ENCODE data around the gene PLSCR5. TPM values are rescaled to one million over a fixed set of nuclear protein-coding genes. Genes with fewer than 3 reads are reported as not detected.
A peak's percentile ranks its signal among the peaks of the same experiment; 100 is the strongest.

PLSCR5 gene
- polyA plus RNA-seq, 3 donors = not detected

DNA sequence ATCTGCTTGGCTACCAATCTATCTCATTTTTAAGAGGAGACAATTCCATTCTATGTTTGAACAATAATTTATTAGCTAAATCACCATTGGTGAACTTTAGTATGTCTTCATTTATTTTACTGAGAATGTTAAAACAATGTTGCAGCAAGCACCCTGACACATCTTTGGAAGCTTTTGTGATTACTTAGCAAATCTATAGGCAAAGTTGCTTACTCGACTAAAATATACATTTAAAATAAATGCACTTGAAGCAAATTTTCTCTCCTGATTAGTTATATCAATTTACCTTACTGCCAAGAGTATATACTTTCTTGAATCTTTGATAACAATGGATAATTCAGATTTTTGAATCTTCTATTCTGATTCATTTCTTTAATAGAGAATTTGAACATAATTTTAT lies 31.0 kb downstream of the PLSCR5 start:
- Histone ChIP-seq H3K9me3 (replicated peaks in 1 of 2; ENCODE audit: control insufficient read depth in 1 of 2, insufficient read depth in 1 of 2, low read length in 2 of 2) (no peaks in the 10 kb centered on the region), H3K79me2 (ENCODE audit: insufficient read depth, low read length) (no peaks in the 10 kb centered on the region), H4K20me1 (ENCODE audit: insufficient read depth, low read length) (no peaks in the 10 kb centered on the region), H3K27ac (ENCODE audit: low read depth in 1 of 2, low read length in 2 of 2) (no peak overlapping the region), H3K4me1 (ENCODE audit: control insufficient read depth in 1 of 2, insufficient read depth in 2 of 2, low read length in 2 of 2) (no peaks in the 10 kb centered on the region), H3K27me3 (ENCODE audit: control insufficient read depth in 2 of 2, insufficient read depth in 2 of 2, low read length in 2 of 2) (no peaks in the 10 kb centered on the region), H3K9ac (ENCODE audit: insufficient read depth, low read length, poor library complexity, severe bottlenecking) (no peak overlapping the region), H2AFZ (ENCODE audit: insufficient read depth, low read depth, low read length, poor library complexity, severe bottlenecking) (no peak overlapping the region), H3K36me3 (replicated peaks in 1 of 2; ENCODE audit: control insufficient read depth in 1 of 2, insufficient read depth in 2 of 2, low read length in 2 of 2) (no peaks in the 10 kb centered on the region), H3K4me2 (replicated peaks; ENCODE audit: extremely low read depth, low read length, poor library complexity, severe bottlenecking) (no peak overlapping the region), H3K4me3 (replicated peaks in 1 of 3; ENCODE audit: low read depth in 2 of 3, low read length in 3 of 3) (no peak overlapping the region)
- Mint-ChIP-seq H3K4me3 (no peak overlapping the region), H3K9me3 (no peaks in the 10 kb centered on the region), H3K27ac (no peak overlapping the region), H3K27me3 (ENCODE audit: low read depth in 3 of 3) (peaks cover 0 to 1% (median 0%) of the 10 kb centered on the region in 3 donors), H3K36me3 (no peaks in the 10 kb centered on the region), H3K4me1 (peaks cover 2% of the 10 kb centered on the region)
- TF ChIP-seq, protein P1, sequence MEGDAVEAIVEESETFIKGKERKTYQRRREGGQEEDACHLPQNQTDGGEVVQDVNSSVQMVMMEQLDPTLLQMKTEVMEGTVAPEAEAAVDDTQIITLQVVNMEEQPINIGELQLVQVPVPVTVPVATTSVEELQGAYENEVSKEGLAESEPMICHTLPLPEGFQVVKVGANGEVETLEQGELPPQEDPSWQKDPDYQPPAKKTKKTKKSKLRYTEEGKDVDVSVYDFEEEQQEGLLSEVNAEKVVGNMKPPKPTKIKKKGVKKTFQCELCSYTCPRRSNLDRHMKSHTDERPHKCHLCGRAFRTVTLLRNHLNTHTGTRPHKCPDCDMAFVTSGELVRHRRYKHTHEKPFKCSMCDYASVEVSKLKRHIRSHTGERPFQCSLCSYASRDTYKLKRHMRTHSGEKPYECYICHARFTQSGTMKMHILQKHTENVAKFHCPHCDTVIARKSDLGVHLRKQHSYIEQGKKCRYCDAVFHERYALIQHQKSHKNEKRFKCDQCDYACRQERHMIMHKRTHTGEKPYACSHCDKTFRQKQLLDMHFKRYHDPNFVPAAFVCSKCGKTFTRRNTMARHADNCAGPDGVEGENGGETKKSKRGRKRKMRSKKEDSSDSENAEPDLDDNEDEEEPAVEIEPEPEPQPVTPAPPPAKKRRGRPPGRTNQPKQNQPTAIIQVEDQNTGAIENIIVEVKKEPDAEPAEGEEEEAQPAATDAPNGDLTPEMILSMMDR (IDR thresholded peaks at IDR 0.05) = no peak
- intact Hi-C loops (cut with micrococcal nuclease) = loop anchor here in 1 of 2 donors (5.0 kb wide), 1 partner anchor 357 kb away; no protein-coding TSS in a partner anchor
- no peak for DNase-seq
- WGBS (ENCODE audit: insufficient coverage) = no CpG with 5 or more reads among the region's 1 CpG

DNA sequence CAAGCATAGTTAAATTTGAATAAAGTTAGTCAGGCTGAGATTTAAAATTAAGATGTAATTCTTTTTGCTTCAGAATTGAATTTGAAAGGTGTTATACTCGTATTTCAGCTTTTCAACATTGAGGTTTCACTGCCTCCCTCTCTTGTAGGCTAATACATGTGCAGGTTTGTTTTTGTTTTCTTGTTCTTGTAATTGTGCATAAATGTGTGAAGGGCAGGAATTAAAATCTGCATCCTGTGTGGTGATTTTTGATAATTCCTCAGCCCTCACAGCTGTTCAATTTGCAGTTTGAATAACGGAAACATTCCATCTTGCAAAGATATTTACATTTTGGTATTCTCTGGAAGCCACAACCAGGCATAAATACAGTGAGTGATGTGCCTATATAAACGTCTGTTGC lies 35.8 kb downstream of the PLSCR5 start:
- no peaks in the 10 kb centered on the region for H3K4me1 ChIP-seq (ENCODE audit: control insufficient read depth in 1 of 2, insufficient read depth in 2 of 2, low read length in 2 of 2)
- intact Hi-C loops (cut with micrococcal nuclease) = no loop called here
- H3K4me2 ChIP-seq (replicated peaks; ENCODE audit: extremely low read depth, low read length, poor library complexity, severe bottlenecking) = no peak overlapping the region
- H3K4me1 Mint-ChIP-seq = no peaks in the 10 kb centered on the region
- H3K36me3 ChIP-seq (replicated peaks in 1 of 2; ENCODE audit: control insufficient read depth in 1 of 2, insufficient read depth in 2 of 2, low read length in 2 of 2) = no peaks in the 10 kb centered on the region
- no peaks in the 10 kb centered on the region for H4K20me1 ChIP-seq (ENCODE audit: insufficient read depth, low read length)
- DNase-seq = no peak
- no peaks in the 10 kb centered on the region for H3K79me2 ChIP-seq (ENCODE audit: insufficient read depth, low read length)
- H3K27ac ChIP-seq (ENCODE audit: low read depth in 1 of 2, low read length in 2 of 2) = no peak overlapping the region
- TF ChIP-seq, protein P1 (IDR thresholded peaks at IDR 0.05) = no peak
- peaks cover 0 to 4% (median 0%) of the 10 kb centered on the region in 3 donors for H3K27me3 Mint-ChIP-seq (ENCODE audit: low read depth in 3 of 3)
- no peaks in the 10 kb centered on the region for H3K36me3 Mint-ChIP-seq
- no peak overlapping the region for H3K4me3 ChIP-seq (replicated peaks in 1 of 3; ENCODE audit: low read depth in 2 of 3, low read length in 3 of 3)
- peaks cover 0 to 2% (median 0%) of the 10 kb centered on the region in 7 donors for H3K9me3 Mint-ChIP-seq
- H3K9me3 ChIP-seq (replicated peaks in 1 of 2; ENCODE audit: control insufficient read depth in 1 of 2, insufficient read depth in 1 of 2, low read length in 2 of 2) = no peaks in the 10 kb centered on the region
- H3K4me3 Mint-ChIP-seq = no peak overlapping the region
- H2AFZ ChIP-seq (ENCODE audit: insufficient read depth, low read depth, low read length, poor library complexity, severe bottlenecking) = peak overlapping the region; percentile 23
- H3K27me3 ChIP-seq (ENCODE audit: control insufficient read depth in 2 of 2, insufficient read depth in 2 of 2, low read length in 2 of 2) = no peaks in the 10 kb centered on the region
- no peak overlapping the region for H3K9ac ChIP-seq (ENCODE audit: insufficient read depth, low read length, poor library complexity, severe bottlenecking)
- H3K27ac Mint-ChIP-seq = no peak overlapping the region
- no CpG with 5 or more reads among the region's 3 CpGs for WGBS (ENCODE audit: insufficient coverage)

All from CD14-positive monocyte (primary cell).